Pulmonary artery endothelial cell (primary cell): ENCODE results near the gene KRIT1. TPM values are rescaled to one million over a fixed set of nuclear protein-coding genes. Genes with fewer than 3 reads are reported as not detected.

Experiments
- DNase-seq: peaks from one replicate; pipeline ENCODE4 v3.0.0-alpha.2; 2011; ENCODE audit warnings: low read depth, low spot score
- total RNA-seq: library from RNA; depleted of rRNA; stranded (reverse); fragments of >200 nt; gene quantifications from 2 replicates; pipeline ENCODE4 v1.2.3, GENCODE V29; 2014

The KRIT1 gene
- total RNA-seq, 1 donor from 2014 or later = 40.5 TPM

DNA sequence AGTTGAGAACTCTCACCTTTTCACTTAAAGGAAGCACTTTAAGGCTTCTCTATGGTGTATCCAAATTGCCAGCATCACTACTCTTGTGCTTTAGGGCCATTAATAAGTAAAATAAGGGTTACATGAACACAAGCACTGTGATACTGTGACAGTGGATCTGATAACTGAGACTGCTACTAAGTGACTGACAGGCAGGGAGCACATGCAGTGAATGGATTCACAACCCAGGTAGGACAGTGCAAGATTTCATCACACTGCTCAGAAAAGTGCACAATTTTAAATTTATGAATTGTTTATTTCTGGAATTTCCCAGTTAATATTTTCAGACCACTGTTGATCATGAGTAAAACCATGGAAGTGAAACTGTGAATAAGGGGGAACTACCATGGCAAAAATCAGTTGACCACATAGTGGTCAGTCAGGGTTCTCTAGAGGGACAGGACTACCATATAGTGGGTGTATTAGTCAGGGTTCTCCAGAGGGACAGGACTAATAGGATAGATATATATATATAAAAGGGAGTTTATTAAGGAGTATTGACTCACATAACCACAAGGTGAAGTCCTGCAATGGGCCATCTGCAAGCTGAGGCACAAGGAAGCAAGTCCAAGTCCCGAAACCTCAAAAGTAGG is 90.5 kb downstream of the KRIT1 start:
- no peak for DNase-seq

DNA sequence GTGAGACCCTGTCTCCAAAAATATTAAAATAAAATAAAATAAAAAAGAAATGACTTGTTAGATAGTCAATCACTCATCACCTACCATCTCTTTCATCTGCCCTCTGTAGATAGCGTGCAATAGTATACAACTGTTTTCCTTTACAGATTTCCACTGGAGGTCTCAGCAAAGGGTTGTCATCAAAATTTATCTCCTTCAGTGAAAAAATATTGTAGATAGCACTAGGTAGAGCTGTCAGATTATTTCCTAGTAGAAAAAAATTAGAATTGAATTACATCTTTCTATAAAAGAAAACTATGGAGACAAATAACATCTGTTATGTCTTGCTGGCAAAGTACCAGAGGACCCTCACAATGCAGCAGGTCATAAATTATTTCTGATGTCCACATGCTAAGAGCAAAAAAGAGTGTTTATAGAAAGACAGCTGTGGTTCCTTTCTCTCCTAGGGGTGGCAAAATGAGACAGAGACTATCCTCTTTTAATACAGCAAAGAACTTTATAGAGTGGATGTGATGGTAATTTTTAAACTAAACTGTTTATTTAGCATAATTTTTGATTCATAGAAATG is 95.2 kb downstream of the KRIT1 start:
- DNase-seq = no peak

DNA sequence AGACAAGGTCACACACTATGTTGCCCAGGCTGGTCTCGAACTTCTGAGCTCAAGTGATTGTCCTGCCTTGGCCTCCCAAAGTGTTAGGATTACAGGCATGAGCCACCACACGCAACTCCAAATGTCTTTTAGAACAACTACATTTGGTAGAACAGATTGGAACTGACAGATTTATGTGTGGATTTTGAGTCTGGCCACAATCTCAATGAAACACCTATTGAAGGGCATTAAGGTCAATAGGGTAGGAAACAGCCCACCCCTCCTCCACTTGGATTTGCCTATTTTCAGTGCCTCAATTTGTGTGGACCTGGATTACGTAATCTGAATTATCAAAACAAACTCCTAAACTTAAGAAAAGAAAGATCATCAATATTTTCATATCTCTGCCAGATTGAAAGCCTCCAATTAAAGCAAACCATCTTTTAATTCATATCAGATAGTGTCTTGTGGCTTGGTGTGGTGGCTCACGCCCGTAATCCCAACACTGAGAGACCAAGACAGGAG is 95.9 kb downstream of the KRIT1 start:
- DNase-seq = no peak

Other genes starting within 250 kb of the KRIT1 start
- 123 and 245 TPM in 2 replicates for gene CYP51A1, start 111.4 kb downstream of the KRIT1 start, total RNA-seq
- not detected in 2 replicates for gene LRRD1, start 66.8 kb downstream of the KRIT1 start, total RNA-seq
- gene ANKIB1, start 60 bp upstream of the KRIT1 start, total RNA-seq = 33.2 and 43.4 TPM in 2 replicates
- 16.0 and 17.7 TPM in 2 replicates for gene GATAD1, start 201.6 kb upstream of the KRIT1 start, total RNA-seq
- gene ERVW-1, start 232.0 kb upstream of the KRIT1 start, total RNA-seq = not detected in 2 replicates